Measurements from ENCODE around the gene CREBRF. TPM values are rescaled to one million over a fixed set of nuclear protein-coding genes. Genes with fewer than 3 reads are reported as not detected.
A peak's percentile ranks its signal among the peaks of the same experiment; 100 is the strongest.

The CREBRF gene
- total and polyA plus RNA-seq, 2 of the 8 experiments (the other 6 are each of a cell fraction or from before 2014, with no cell fraction given) = 1.2 to 4.7 TPM

DNA sequence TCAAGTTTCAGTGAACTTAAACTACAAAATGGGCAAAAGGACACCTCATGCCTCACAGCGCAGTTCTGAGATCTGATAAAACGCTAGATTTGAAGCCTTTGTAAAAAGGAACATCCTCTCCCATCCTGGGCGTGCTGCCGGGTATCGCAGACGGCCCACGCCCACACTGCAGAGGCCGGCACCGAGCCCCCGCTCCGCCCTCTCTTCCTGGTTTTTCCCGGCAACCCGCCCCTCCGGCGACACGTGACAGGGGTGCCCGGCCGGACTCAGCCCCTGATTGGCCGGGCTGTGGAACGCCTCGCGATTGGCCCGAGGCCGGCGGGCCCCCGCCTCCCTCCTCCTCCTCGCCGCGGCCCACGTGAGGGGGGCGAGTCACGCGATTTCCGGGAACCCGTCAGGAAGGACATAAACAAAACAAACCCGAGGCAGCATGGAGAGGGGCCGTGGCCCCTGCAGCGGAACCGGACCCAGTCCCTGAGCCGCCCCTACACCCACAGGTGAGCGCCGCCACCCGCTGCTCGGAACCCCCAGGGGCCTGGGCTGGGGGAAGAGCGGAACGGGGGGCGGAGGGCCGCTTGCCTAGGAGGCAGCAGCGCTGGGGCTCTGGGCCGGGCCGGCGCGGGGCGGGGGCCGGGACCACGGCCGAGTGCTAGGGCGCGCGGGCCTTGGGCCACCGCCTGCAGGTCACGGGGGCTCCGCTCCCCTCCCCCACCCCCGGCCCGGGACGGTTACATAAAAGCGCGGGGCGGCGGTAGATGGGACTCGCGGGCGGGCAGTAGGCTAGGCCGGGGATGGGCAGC is at the start of gene CREBRF (continued):
- TF ChIP-seq NRF1 (IDR thresholded peaks at IDR 0.05; ENCODE audit: low read depth, low read length) (no peak), SP2 (IDR thresholded peaks at IDR 0.05; ENCODE audit: low read length) (no peak), POLR2A (IDR thresholded peaks at IDR 0.05; ENCODE audit: control extremely low read depth in 1 of 2, low read depth in 2 of 2, low read length in 2 of 2) (no peak), CBX5 (IDR thresholded peaks at IDR 0.05; ENCODE audit: low read depth, low read length) (no peak), SAP30 (IDR thresholded peaks at IDR 0.05; ENCODE audit: insufficient read depth, insufficient replicate concordance, low read length) (no peak), SIRT6 (IDR thresholded peaks at IDR 0.05; ENCODE audit: low read length) (no peak), MAFK (IDR thresholded peaks at IDR 0.05; ENCODE audit: low read depth, low read length) (no peak), CHD1 (IDR thresholded peaks at IDR 0.05; ENCODE audit: low read depth, low read length) (no peak)
- TF ChIP-seq, protein P1, sequence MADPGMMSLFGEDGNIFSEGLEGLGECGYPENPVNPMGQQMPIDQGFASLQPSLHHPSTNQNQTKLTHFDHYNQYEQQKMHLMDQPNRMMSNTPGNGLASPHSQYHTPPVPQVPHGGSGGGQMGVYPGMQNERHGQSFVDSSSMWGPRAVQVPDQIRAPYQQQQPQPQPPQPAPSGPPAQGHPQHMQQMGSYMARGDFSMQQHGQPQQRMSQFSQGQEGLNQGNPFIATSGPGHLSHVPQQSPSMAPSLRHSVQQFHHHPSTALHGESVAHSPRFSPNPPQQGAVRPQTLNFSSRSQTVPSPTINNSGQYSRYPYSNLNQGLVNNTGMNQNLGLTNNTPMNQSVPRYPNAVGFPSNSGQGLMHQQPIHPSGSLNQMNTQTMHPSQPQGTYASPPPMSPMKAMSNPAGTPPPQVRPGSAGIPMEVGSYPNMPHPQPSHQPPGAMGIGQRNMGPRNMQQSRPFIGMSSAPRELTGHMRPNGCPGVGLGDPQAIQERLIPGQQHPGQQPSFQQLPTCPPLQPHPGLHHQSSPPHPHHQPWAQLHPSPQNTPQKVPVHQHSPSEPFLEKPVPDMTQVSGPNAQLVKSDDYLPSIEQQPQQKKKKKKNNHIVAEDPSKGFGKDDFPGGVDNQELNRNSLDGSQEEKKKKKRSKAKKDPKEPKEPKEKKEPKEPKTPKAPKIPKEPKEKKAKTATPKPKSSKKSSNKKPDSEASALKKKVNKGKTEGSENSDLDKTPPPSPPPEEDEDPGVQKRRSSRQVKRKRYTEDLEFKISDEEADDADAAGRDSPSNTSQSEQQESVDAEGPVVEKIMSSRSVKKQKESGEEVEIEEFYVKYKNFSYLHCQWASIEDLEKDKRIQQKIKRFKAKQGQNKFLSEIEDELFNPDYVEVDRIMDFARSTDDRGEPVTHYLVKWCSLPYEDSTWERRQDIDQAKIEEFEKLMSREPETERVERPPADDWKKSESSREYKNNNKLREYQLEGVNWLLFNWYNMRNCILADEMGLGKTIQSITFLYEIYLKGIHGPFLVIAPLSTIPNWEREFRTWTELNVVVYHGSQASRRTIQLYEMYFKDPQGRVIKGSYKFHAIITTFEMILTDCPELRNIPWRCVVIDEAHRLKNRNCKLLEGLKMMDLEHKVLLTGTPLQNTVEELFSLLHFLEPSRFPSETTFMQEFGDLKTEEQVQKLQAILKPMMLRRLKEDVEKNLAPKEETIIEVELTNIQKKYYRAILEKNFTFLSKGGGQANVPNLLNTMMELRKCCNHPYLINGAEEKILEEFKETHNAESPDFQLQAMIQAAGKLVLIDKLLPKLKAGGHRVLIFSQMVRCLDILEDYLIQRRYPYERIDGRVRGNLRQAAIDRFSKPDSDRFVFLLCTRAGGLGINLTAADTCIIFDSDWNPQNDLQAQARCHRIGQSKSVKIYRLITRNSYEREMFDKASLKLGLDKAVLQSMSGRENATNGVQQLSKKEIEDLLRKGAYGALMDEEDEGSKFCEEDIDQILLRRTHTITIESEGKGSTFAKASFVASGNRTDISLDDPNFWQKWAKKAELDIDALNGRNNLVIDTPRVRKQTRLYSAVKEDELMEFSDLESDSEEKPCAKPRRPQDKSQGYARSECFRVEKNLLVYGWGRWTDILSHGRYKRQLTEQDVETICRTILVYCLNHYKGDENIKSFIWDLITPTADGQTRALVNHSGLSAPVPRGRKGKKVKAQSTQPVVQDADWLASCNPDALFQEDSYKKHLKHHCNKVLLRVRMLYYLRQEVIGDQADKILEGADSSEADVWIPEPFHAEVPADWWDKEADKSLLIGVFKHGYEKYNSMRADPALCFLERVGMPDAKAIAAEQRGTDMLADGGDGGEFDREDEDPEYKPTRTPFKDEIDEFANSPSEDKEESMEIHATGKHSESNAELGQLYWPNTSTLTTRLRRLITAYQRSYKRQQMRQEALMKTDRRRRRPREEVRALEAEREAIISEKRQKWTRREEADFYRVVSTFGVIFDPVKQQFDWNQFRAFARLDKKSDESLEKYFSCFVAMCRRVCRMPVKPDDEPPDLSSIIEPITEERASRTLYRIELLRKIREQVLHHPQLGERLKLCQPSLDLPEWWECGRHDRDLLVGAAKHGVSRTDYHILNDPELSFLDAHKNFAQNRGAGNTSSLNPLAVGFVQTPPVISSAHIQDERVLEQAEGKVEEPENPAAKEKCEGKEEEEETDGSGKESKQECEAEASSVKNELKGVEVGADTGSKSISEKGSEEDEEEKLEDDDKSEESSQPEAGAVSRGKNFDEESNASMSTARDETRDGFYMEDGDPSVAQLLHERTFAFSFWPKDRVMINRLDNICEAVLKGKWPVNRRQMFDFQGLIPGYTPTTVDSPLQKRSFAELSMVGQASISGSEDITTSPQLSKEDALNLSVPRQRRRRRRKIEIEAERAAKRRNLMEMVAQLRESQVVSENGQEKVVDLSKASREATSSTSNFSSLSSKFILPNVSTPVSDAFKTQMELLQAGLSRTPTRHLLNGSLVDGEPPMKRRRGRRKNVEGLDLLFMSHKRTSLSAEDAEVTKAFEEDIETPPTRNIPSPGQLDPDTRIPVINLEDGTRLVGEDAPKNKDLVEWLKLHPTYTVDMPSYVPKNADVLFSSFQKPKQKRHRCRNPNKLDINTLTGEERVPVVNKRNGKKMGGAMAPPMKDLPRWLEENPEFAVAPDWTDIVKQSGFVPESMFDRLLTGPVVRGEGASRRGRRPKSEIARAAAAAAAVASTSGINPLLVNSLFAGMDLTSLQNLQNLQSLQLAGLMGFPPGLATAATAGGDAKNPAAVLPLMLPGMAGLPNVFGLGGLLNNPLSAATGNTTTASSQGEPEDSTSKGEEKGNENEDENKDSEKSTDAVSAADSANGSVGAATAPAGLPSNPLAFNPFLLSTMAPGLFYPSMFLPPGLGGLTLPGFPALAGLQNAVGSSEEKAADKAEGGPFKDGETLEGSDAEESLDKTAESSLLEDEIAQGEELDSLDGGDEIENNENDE (IDR thresholded peaks at IDR 0.05; ENCODE audit: insufficient replicate concordance, low read length) = no peak
- TF ChIP-seq, protein P2, sequence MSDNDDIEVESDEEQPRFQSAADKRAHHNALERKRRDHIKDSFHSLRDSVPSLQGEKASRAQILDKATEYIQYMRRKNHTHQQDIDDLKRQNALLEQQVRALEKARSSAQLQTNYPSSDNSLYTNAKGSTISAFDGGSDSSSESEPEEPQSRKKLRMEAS (IDR thresholded peaks at IDR 0.05) = peak; percentile 90

Measured in H1 (cell line).